A549 (cell line): Measurements from ENCODE around the gene TMEM120A.

ENCODE experiments used
- CEBPB ChIP-seq, 2 experiments: fragments of >200 bp in 1 of 2; sonication (Bioruptor Twin) in 1 of 2; formaldehyde crosslinking in 1 of 2; IDR thresholded peaks; 2 replicates each; pipeline ENCODE4 v1.6.1; 2012 to 2016
- CHD4 ChIP-seq: fragments of 200-600 bp; sonication (generic); IDR thresholded peaks from 2 replicates; pipeline ENCODE4 v1.6.1; 2016; ENCODE audit warnings: antibody characterized with exemption, mild to moderate bottlenecking, borderline replicate concordance
- CTCF ChIP-seq: fragments of >200 bp; sonication (Bioruptor Twin); formaldehyde crosslinking; IDR thresholded peaks from 3 replicates; pipeline ENCODE4 v1.5.1; 2016
- EP300 ChIP-seq, 2 experiments: fragments of >200 bp; sonication (Bioruptor Twin); formaldehyde crosslinking; IDR thresholded peaks; 2 replicates in 1 of 2; 3 replicates in 1 of 2; pipeline ENCODE4 v1.6.1; 2016 to 2017
- HES2 ChIP-seq: fragments of >200 bp; sonication (Bioruptor Twin); formaldehyde crosslinking; IDR thresholded peaks from 2 replicates; pipeline ENCODE4 v1.6.1; 2016
- JUN ChIP-seq, 2 experiments: fragments of >200 bp; sonication (Bioruptor Twin); formaldehyde crosslinking; IDR thresholded peaks; 2 replicates in 1 of 2; 3 replicates in 1 of 2; pipeline ENCODE4 v1.6.1; 2016 to 2017
- MAFK ChIP-seq: fragments of 450-650 bp; IDR thresholded peaks from 2 replicates; pipeline ENCODE4 v1.6.1; 2014; ENCODE audit not compliant: partially characterized antibody
- MAX ChIP-seq: IDR thresholded peaks from 2 replicates; pipeline ENCODE4 v1.6.1; 2012
- PBX3 ChIP-seq: IDR thresholded peaks from 2 replicates; pipeline ENCODE4 v1.6.1; 2012
- PHF8 ChIP-seq: fragments of 200-600 bp; sonication (generic); IDR thresholded peaks from 2 replicates; pipeline ENCODE4 v1.6.1; 2016; ENCODE audit warnings: low read depth, mild to moderate bottlenecking, antibody characterized with exemption, moderate library complexity, borderline replicate concordance
- POLR2A ChIP-seq: IDR thresholded peaks from 2 replicates; pipeline ENCODE4 v1.6.1; 2012; ENCODE audit warnings: mild to moderate bottlenecking, low read length
- RAD21 ChIP-seq, 2 experiments: fragments of >200 bp in 1 of 2; sonication (Bioruptor Twin) in 1 of 2; formaldehyde crosslinking in 1 of 2; IDR thresholded peaks in 1 of 2; conservative IDR thresholded peaks in 1 of 2; 2 replicates in 1 of 2; 3 replicates in 1 of 2; pipeline ENCODE4 v1.6.1; 2012 to 2018; ENCODE audit warnings: inconsistent platforms in 1 of 2
- REST ChIP-seq: fragments of 200-600 bp; sonication (generic); IDR thresholded peaks from 2 replicates; pipeline ENCODE4 v1.6.1; 2016; ENCODE audit warnings: antibody characterized with exemption, mild to moderate bottlenecking, moderate library complexity
- ZNF302 ChIP-seq: fragments of 250-450 bp; sonication (Bioruptor Pico); IDR thresholded peaks from 2 replicates; pipeline ENCODE4 v1.9.0; 2021; ENCODE audit warnings: inconsistent platforms, mild to moderate bottlenecking, moderate library complexity

- TF ChIP-seq CTCF (no peak), PHF8 (no peak), RAD21 (conservative IDR thresholded peaks at IDR 0.05 in 1 of 2, IDR thresholded peaks at IDR 0.05 in 1 of 2) (no peak), REST (no peak), PBX3 (no peak), MAX (no peak), HES2 (no peak), POLR2A (no peak), CHD4 (no peak), CEBPB (IDR thresholded peaks at IDR 0.05) (no peak), EP300 (IDR thresholded peaks at IDR 0.05) (no peak), JUN (IDR thresholded peaks at IDR 0.05) (no peak), ZNF302 (CRISPR knock-in tag) (no peak), MAFK (no peak)
These were observed 13.8 kb downstream of the TMEM120A start for GRCh38 chr7:75980430-75981202.
